ENCODE results near the gene PRR15L. TPM values are rescaled to one million over a fixed set of nuclear protein-coding genes. Genes with fewer than 3 reads are reported as not detected.
"Not testable (repeated sequence)": the region's sequence is repeated elsewhere in the genome, so short reads cannot be mapped to it uniquely, and the experiment has no call there.

Gene PRR15L
- total and polyA plus RNA-seq, 8 donors: 28.2 to 56.2 (median 40.8) TPM

GRCh38 chr17:48003417-48004151 lies 45.9 kb upstream of the PRR15L start:
- DNase-seq: no peak
- Histone ChIP-seq H3K27ac (peak overlapping the region in 1 of 2 donors; percentile 84), H3K9me3 (no peaks in the 10 kb centered on the region), H3K4me3 (no peak overlapping the region), H3K27me3 (peaks cover 0 to 21% of the 10 kb centered on the region in 2 donors), H3K36me3 (no peaks in the 10 kb centered on the region), H3K4me1 (peaks cover 3 to 33% of the 10 kb centered on the region in 2 donors)
- TF ChIP-seq CTCF (IDR thresholded peaks at IDR 0.05): no peak
- intact Hi-C loops (cut with DNase I): no loop called here
- ATAC-seq: no peak

GRCh38 chr17:48002916-48003416 lies 45.3 kb upstream of the PRR15L start:
- no peak for DNase-seq

GRCh38 chr17:48002266-48002915 lies 44.7 kb upstream of the PRR15L start:
- no peak for TF ChIP-seq CTCF (IDR thresholded peaks at IDR 0.05)
- H3K27me3 ChIP-seq: peaks cover 0 to 23% of the 10 kb centered on the region in 2 donors
- ATAC-seq (peak; percentile 59), DNase-seq (peak in 1 of 4 donors; percentile 36)
- H3K4me1 ChIP-seq: peaks cover 3 to 33% of the 10 kb centered on the region in 2 donors
- H3K9me3 ChIP-seq: no peaks in the 10 kb centered on the region
- H3K4me3 ChIP-seq: no peak overlapping the region
- intact Hi-C loops (cut with DNase I): no loop called here
- peak overlapping the region; percentile 77 to 84 for H3K27ac ChIP-seq
- H3K36me3 ChIP-seq: no peaks in the 10 kb centered on the region

More at GRCh38 chr17:48002916-48003416, 45.3 kb upstream of the PRR15L start:
- Histone ChIP-seq H3K4me3 (no peak overlapping the region), H3K4me1 (peaks cover 3 to 33% of the 10 kb centered on the region in 2 donors), H3K27ac (peak overlapping the region; percentile 77 to 84), H3K9me3 (no peaks in the 10 kb centered on the region), H3K27me3 (peaks cover 0 to 23% of the 10 kb centered on the region in 2 donors), H3K36me3 (no peaks in the 10 kb centered on the region)
- no peak for ATAC-seq
- no peak for TF ChIP-seq CTCF (IDR thresholded peaks at IDR 0.05)
- intact Hi-C loops (cut with DNase I): no loop called here

- H3K9me3 ChIP-seq; intact Hi-C loops (cut with DNase I); DNase-seq; H3K4me3 ChIP-seq; ATAC-seq; H3K36me3 ChIP-seq: not testable (repeated sequence)
- H3K27me3 ChIP-seq: peaks cover 0 to 23% of the 10 kb centered on the region in 2 donors
- H3K27ac ChIP-seq: peak overlapping the region; percentile 77 to 84
- peaks cover 3 to 33% of the 10 kb centered on the region in 2 donors for H3K4me1 ChIP-seq
Measured at GRCh38 chr17:48001657-48002056, 44.0 kb upstream of the PRR15L start.

GRCh38 chr17:48001197-48001596 lies 43.5 kb upstream of the PRR15L start:
- TF ChIP-seq CTCF (IDR thresholded peaks at IDR 0.05): no peak
- Histone ChIP-seq H3K4me1 (peaks cover 3 to 33% of the 10 kb centered on the region in 2 donors), H3K27me3 (peaks cover 0 to 23% of the 10 kb centered on the region in 2 donors), H3K36me3 (no peaks in the 10 kb centered on the region), H3K27ac (peak overlapping the region; percentile 77 to 84), H3K4me3 (no peak overlapping the region), H3K9me3 (no peaks in the 10 kb centered on the region)
- DNase-seq: no peak
- peak; percentile 39 for ATAC-seq
- intact Hi-C loops (cut with DNase I): no loop called here

All from left lung (tissue), 10 donors.